B cell (primary cell): ENCODE results near the gene GASK1A.

Source experiments
- EZH2 ChIP-seq: IDR thresholded peaks from 2 replicates; pipeline ENCODE4 v1.6.1; 2012; ENCODE audit warnings: borderline replicate concordance, low read depth, mild to moderate bottlenecking, moderate library complexity, low read length; ENCODE audit not compliant: insufficient read depth, poor library complexity, severe bottlenecking
- TF ChIP-seq, protein P1 (sequence below): fragments of 200-600 bp; IDR thresholded peaks from one replicate; pipeline ENCODE4 v1.8.0; 2022; ENCODE audit warnings: antibody characterized with exemption, mild to moderate bottlenecking

- TF ChIP-seq, protein P1, sequence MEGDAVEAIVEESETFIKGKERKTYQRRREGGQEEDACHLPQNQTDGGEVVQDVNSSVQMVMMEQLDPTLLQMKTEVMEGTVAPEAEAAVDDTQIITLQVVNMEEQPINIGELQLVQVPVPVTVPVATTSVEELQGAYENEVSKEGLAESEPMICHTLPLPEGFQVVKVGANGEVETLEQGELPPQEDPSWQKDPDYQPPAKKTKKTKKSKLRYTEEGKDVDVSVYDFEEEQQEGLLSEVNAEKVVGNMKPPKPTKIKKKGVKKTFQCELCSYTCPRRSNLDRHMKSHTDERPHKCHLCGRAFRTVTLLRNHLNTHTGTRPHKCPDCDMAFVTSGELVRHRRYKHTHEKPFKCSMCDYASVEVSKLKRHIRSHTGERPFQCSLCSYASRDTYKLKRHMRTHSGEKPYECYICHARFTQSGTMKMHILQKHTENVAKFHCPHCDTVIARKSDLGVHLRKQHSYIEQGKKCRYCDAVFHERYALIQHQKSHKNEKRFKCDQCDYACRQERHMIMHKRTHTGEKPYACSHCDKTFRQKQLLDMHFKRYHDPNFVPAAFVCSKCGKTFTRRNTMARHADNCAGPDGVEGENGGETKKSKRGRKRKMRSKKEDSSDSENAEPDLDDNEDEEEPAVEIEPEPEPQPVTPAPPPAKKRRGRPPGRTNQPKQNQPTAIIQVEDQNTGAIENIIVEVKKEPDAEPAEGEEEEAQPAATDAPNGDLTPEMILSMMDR, result no peak
- TF ChIP-seq EZH2, result no peak
These were observed 34.6 kb downstream of the GASK1A start for GRCh38 chr3:43013743-43014155.
